HepG2 (cell line): ENCODE data around the gene RIPOR3. TPM values are rescaled to one million over a fixed set of nuclear protein-coding genes. Genes with fewer than 3 reads are reported as not detected.

Source experiments
- ATAC-seq: fragments of 200-7000 bp; cut with Tn5 transposase; 3 replicates; pipeline ENCODE4 v1.9.1; 2020; ENCODE audit warnings: mild to moderate bottlenecking, moderate library complexity
- BruUV-seq: library from RNA; stranded (reverse); fragments of 400-500 nt; replicated peaks from 2 replicates; lab custom pipeline; 2021; lab: Mats Ljungman, UMichigan
- CTCF ChIA-PET: fragments of 300-600 bp; formaldehyde crosslinking; extraction: SDS; loops from one replicate; lab custom pipeline; 2021; ENCODE audit warnings: low total read pairs, inconsistent platforms, low intra/inter-chr PET ratio; lab: Yijun Ruan, JAX
- POLR2A ChIA-PET: fragments of 350-600 bp; sonication (Branson Sonifier 250); formaldehyde crosslinking; loops from one replicate; lab custom pipeline; 2020; ENCODE audit warnings: antibody characterized with exemption, inconsistent platforms; lab: Yijun Ruan, JAX
- DNase-seq: peaks from one replicate; pipeline ENCODE4 v3.0.0-alpha.2; 2015; ENCODE audit warnings: low spot score
- FAIRE-seq: peaks from 3 replicates; lab custom pipeline; 2011; peaks lifted over from hg19 to GRCh38; lab: Jason Lieb, UNC
- H2AFZ ChIP-seq: one replicate; pipeline ENCODE4 v1.6.1; 2011; ENCODE audit warnings: low read length, inconsistent platforms
- H3K27ac ChIP-seq: fragments of 300-600 bp; 3 replicates; pipeline ENCODE4 v1.8.0; 2011; ENCODE audit warnings: mixed run types, mild to moderate bottlenecking, mixed read lengths, low read length, inconsistent platforms; ENCODE audit not compliant: insufficient read depth; ENCODE audit errors: extremely low read length
- H3K27me3 ChIP-seq, 2 experiments: fragments of 200-600 bp in 1 of 2; 2 replicates in 1 of 2; 3 replicates in 1 of 2; pipeline versions ENCODE4 v1.6.0 to v1.8.0; 2011; ENCODE audit warnings: low read length in 2 of 2, mild to moderate bottlenecking in 2 of 2, moderate library complexity in 2 of 2, inconsistent platforms in 1 of 2; ENCODE audit not compliant: insufficient read depth in 2 of 2, control insufficient read depth in 1 of 2
- H3K36me3 ChIP-seq, 2 experiments: fragments of 200-600 bp in 1 of 2; replicated peaks in 1 of 2; 2 replicates in 1 of 2; 3 replicates in 1 of 2; pipeline versions ENCODE4 v1.5.1 to v1.8.0; 2011; ENCODE audit warnings: low read length in 2 of 2, inconsistent platforms in 1 of 2; ENCODE audit not compliant: insufficient read depth in 2 of 2, control insufficient read depth in 1 of 2
- H3K4me1 ChIP-seq: 2 replicates; pipeline ENCODE4 v1.5.1; 2012; ENCODE audit warnings: low read length, inconsistent platforms; ENCODE audit not compliant: insufficient read depth
- H3K4me2 ChIP-seq: 2 replicates; pipeline ENCODE4 v1.6.0; 2011; ENCODE audit warnings: low read depth, low read length, inconsistent platforms
- H3K4me3 ChIP-seq, 3 experiments: fragments of 200-600 bp in 1 of 3; sonication (generic), shearing (Covaris generic) in 1 of 3; replicated peaks in 1 of 3; 2 replicates each; pipeline ENCODE4 v1.5.1; 2011 to 2016; ENCODE audit warnings: low read length in 3 of 3, inconsistent platforms in 2 of 3, low read depth in 2 of 3, mild to moderate bottlenecking in 2 of 3, control low read depth in 1 of 3, mixed read lengths in 1 of 3; ENCODE audit not compliant: insufficient read depth in 1 of 3
- H3K79me2 ChIP-seq: one replicate; pipeline ENCODE4 v1.6.1; 2011; ENCODE audit warnings: low read length, inconsistent platforms; ENCODE audit not compliant: insufficient read depth
- H3K9ac ChIP-seq: 2 replicates; pipeline ENCODE4 v1.6.0; 2011; ENCODE audit warnings: mild to moderate bottlenecking, low read depth, low read length, inconsistent platforms; ENCODE audit not compliant: insufficient read depth
- H3K9me3 ChIP-seq: 2 replicates; pipeline ENCODE4 v1.5.1; 2012; ENCODE audit warnings: mild to moderate bottlenecking, low read length
- H4K20me1 ChIP-seq: 2 replicates; pipeline ENCODE4 v1.6.0; 2011; ENCODE audit warnings: inconsistent platforms, mild to moderate bottlenecking, low read length, moderate library complexity; ENCODE audit not compliant: insufficient read depth
- AFF4 ChIP-seq: sonication (generic); formaldehyde crosslinking; IDR thresholded peaks from 2 replicates; pipeline ENCODE4 v1.4.0; 2020; ENCODE audit warnings: missing genetic modification reagents
- CREM ChIP-seq, 2 experiments: sonication (generic) in 1 of 2; formaldehyde crosslinking in 1 of 2; IDR thresholded peaks; 2 replicates each; pipeline versions ENCODE4 v1.4.0 to v1.6.1; 2016 to 2020; ENCODE audit warnings: antibody characterized with exemption in 1 of 2, mild to moderate bottlenecking in 1 of 2, missing genetic modification reagents in 1 of 2
- FOSL1 ChIP-seq: sonication (generic); formaldehyde crosslinking; IDR thresholded peaks from 2 replicates; pipeline ENCODE4 v1.9.0; 2021; ENCODE audit warnings: missing genetic modification reagents, borderline replicate concordance
- HOXA3 ChIP-seq: sonication (generic); formaldehyde crosslinking; IDR thresholded peaks from 2 replicates; pipeline ENCODE4 v1.5.0; 2020; ENCODE audit warnings: missing genetic modification reagents
- KMT2B ChIP-seq: IDR thresholded peaks from 2 replicates; pipeline ENCODE4 v1.6.1; 2016; ENCODE audit warnings: missing genetic modification reagents, missing compliant biosample characterization
- MAF1 ChIP-seq: sonication (generic); formaldehyde crosslinking; IDR thresholded peaks from 2 replicates; pipeline ENCODE4 v1.5.0; 2020; ENCODE audit warnings: missing genetic modification reagents, borderline replicate concordance
- MAFF ChIP-seq: IDR thresholded peaks from 2 replicates; pipeline ENCODE4 v1.6.1; 2011; ENCODE audit warnings: low read depth, low read length, improper control_type of control experiment
- PBX3 ChIP-seq: sonication (generic); formaldehyde crosslinking; IDR thresholded peaks from 2 replicates; pipeline ENCODE4 v1.8.1; 2023; ENCODE audit warnings: missing genetic modification reagents, inconsistent platforms, borderline replicate concordance
- SIN3A ChIP-seq: IDR thresholded peaks from 2 replicates; pipeline ENCODE4 v1.6.1; 2011; ENCODE audit warnings: low read depth, mild to moderate bottlenecking, control low read depth, low read length, borderline replicate concordance
- THYN1 ChIP-seq: sonication (generic); formaldehyde crosslinking; IDR thresholded peaks from 2 replicates; pipeline ENCODE4 v1.8.1; 2023; ENCODE audit warnings: low read depth, mild to moderate bottlenecking, moderate library complexity, missing genetic modification reagents, borderline replicate concordance
- ZFP62 ChIP-seq: sonication (generic); formaldehyde crosslinking; IDR thresholded peaks from 2 replicates; pipeline ENCODE4 v1.4.0; 2020; ENCODE audit warnings: missing genetic modification reagents
- ZNF816 ChIP-seq: sonication (generic); formaldehyde crosslinking; IDR thresholded peaks from 2 replicates; pipeline ENCODE4 v1.8.0; 2022; ENCODE audit warnings: missing genetic modification reagents, mild to moderate bottlenecking, borderline replicate concordance
- WGBS: methylation state at CpG from one replicate; pipeline ENCODE4 v1.1.6; 2017; ENCODE audit warnings: low lambda C conversion rate; 5-methylcytosine and 5-hydroxymethylcytosine counted together
- in situ Hi-C: cut with HindIII; loops from 2 replicates; pipeline ENCODE4 v1.10.0; 2017; ENCODE audit warnings: low pct_unique_long_range_greater_than_20kb; ENCODE audit not compliant: extremely low pct_ligation_motif_present
- intact Hi-C: fragments of 100-400 bp; cut with micrococcal nuclease; formaldehyde crosslinking; loops from one replicate; pipeline ENCODE4 v1.10.0; 2022; ENCODE audit not compliant: unreplicated experiment
- polyA plus RNA-seq, 8 experiments: library from polyadenylated mRNA; depleted of rRNA in 3 of 8; stranded (reverse) in 7 of 8; unstranded in 1 of 8; fragments of >200 nt; fragmentation: Illumina TruSeq in 4 of 8; extraction: Trizol in 4 of 8; gene quantifications; 2 replicates each; pipeline versions ENCODE4 v1.2.1 to v1.2.3, GENCODE V29; 2011 to 2016; ENCODE audit warnings: low read depth in 4 of 8, missing spikeins in 1 of 8, mixed read lengths in 1 of 8; ENCODE audit not compliant: insufficient read depth in 1 of 8
- total RNA-seq, 5 experiments: library from RNA; depleted of rRNA; stranded (reverse); fragments of >200 nt; fragmentation: Illumina TruSeq; extraction: Trizol; gene quantifications; 2 replicates each; pipeline ENCODE4 v1.2.3, GENCODE V29; 2016; ENCODE audit warnings: low read depth in 1 of 5

RIPOR3 gene
- total and polyA plus RNA-seq, 2 of the 13 experiments (the other 11 are each of a cell fraction or from before 2014, with no cell fraction given): 0.18 TPM; not detected in 1

- H3K4me2 ChIP-seq: peak overlapping the region; percentile 47; the same call in 1 of the 2 replicates
- no TSS peak for BruUV-seq
- TF ChIP-seq THYN1 (CRISPR knock-in tag) (no peak), AFF4 (CRISPR knock-in tag) (no peak), PBX3 (CRISPR knock-in tag) (no peak), ZFP62 (CRISPR knock-in tag) (no peak), MAFF (no peak), HOXA3 (CRISPR knock-in tag) (peak; percentile 16; the same call in 1 of the 2 replicates), KMT2B (CRISPR knock-in tag) (no peak), ZNF816 (no peak), CREM (IDR thresholded peaks at IDR 0.05) (no peak), CREM (CRISPR knock-in tag; IDR thresholded peaks at IDR 0.05) (no peak), SIN3A (no peak), FOSL1 (CRISPR knock-in tag) (no peak), MAF1 (CRISPR knock-in tag) (no peak)
These were observed 65.2 kb downstream of the RIPOR3 start for GRCh38 chr20:50625986-50626677.

More at GRCh38 chr20:50625986-50626677, 65.2 kb downstream of the RIPOR3 start:
- ChIA-PET CTCF (interaction anchor here (0.7 to 2.2 kb wide), 6 partner anchors 10 to 164 kb away, joined by 4 to 13 read pairs (median 6); no protein-coding TSS in a partner anchor), POLR2A (interaction anchor here (0.9 to 2.2 kb wide), 6 partner anchors 19 to 165 kb away, joined by 4 to 8 read pairs (median 4); partner anchors contain the start of gene PARD6B)
- ATAC-seq: peak; percentile 59
- Histone ChIP-seq H3K36me3 (no peaks in the 10 kb centered on the region), H2AFZ (no peak overlapping the region), H3K27ac (no peak overlapping the region), H3K9me3 (peaks cover 2% of the 10 kb centered on the region), H3K4me3 (peak overlapping the region in 1 of 3 experiments; percentile 38; a peak in 1 of 6 replicates), H4K20me1 (no peaks in the 10 kb centered on the region), H3K9ac (no peak overlapping the region), H3K79me2 (no peaks in the 10 kb centered on the region), H3K4me1 (peaks cover 50% of the 10 kb centered on the region), H3K27me3 (peaks cover 2 to 34% of the 10 kb centered on the region in 2 experiments)
- FAIRE-seq: peak; percentile 79
- DNase-seq: peak; percentile 75
- in situ Hi-C loops: loop anchor here (25.0 kb wide), 1 partner anchor 111 kb away; the partner anchor contains the start of gene PARD6B
- intact Hi-C loops: loop anchor here (1.0 kb wide), 1 partner anchor 120 kb away; no protein-coding TSS in a partner anchor
- 6% methylated on average over 15 of the region's 15 CpGs for WGBS
